ENCODE results near the gene SFT2D3. TPM values are rescaled to one million over a fixed set of nuclear protein-coding genes. Genes with fewer than 3 reads are reported as not detected.

SFT2D3 gene
- 11.2 and 11.4 TPM in 2 replicates for total RNA-seq (2014; rRNA removed; shearing (Covaris generic))

- peaks cover 43% of the 10 kb centered on the region for H3K36me3 ChIP-seq
- H3K27me3 ChIP-seq (replicated peaks): no peaks in the 10 kb centered on the region
- peak; percentile 89 to 92 for DNase-seq (ENCODE audit: low read depth in 1 of 2, low spot score in 2 of 2)
- H3K4me1 ChIP-seq (replicated peaks): peaks cover 35% of the 10 kb centered on the region
- peaks cover 5% of the 10 kb centered on the region; the same call in 1 of the 2 replicates for H3K9me3 ChIP-seq (replicated peaks)
- peak within 1 kb of the TSS; percentile 90 for H3K27ac ChIP-seq
- H3K4me3 ChIP-seq: peak within 1 kb of the TSS; percentile 97
These were observed at the start of gene SFT2D3 for GRCh38 chr2:127701193-127701650. Gene SFT2D3 (plus strand): TSS chr2:127701497. CDS start chr2:127701529, 32 bp downstream.

GRCh38 chr2:127651971-127652550 is 49.2 kb upstream of the SFT2D3 start:
- no peak overlapping the region for H3K27ac ChIP-seq
- peaks cover 19% of the 10 kb centered on the region for H3K4me1 ChIP-seq (replicated peaks)
- no peaks in the 10 kb centered on the region for H3K9me3 ChIP-seq (replicated peaks)
- H3K4me3 ChIP-seq: no peak overlapping the region
- no peaks in the 10 kb centered on the region for H3K27me3 ChIP-seq (replicated peaks)
- DNase-seq (ENCODE audit: low read depth in 1 of 2, low spot score in 2 of 2): no peak
- peaks cover 3% of the 10 kb centered on the region; the same call in 1 of the 2 replicates for H3K36me3 ChIP-seq

GRCh38 chr2:127652786-127653357 is 48.4 kb upstream of the SFT2D3 start:
- Histone ChIP-seq H3K27me3 (replicated peaks) (no peaks in the 10 kb centered on the region), H3K9me3 (replicated peaks) (no peaks in the 10 kb centered on the region), H3K27ac (no peak overlapping the region)

GRCh38 chr2:127653421-127654083 is 47.7 kb upstream of the SFT2D3 start:
- H3K36me3 ChIP-seq: peaks cover 5% of the 10 kb centered on the region; the same call in 1 of the 2 replicates
- no peak overlapping the region for H3K4me3 ChIP-seq
- no peaks in the 10 kb centered on the region for H3K9me3 ChIP-seq (replicated peaks)
- peaks cover 5% of the 10 kb centered on the region; the same call in 1 of the 2 replicates for H3K4me1 ChIP-seq (replicated peaks)
- DNase-seq (ENCODE audit: low read depth in 1 of 2, low spot score in 2 of 2): no peak
- no peak overlapping the region for H3K27ac ChIP-seq
- H3K27me3 ChIP-seq (replicated peaks): no peaks in the 10 kb centered on the region

More at GRCh38 chr2:127652786-127653357, 48.4 kb upstream of the SFT2D3 start:
- Histone ChIP-seq H3K36me3 (peaks cover 5% of the 10 kb centered on the region; the same call in 1 of the 2 replicates), H3K4me3 (no peak overlapping the region), H3K4me1 (replicated peaks) (peaks cover 12% of the 10 kb centered on the region)
- DNase-seq (ENCODE audit: low read depth in 1 of 2, low spot score in 2 of 2): no peak

- Histone ChIP-seq H3K4me1 (replicated peaks) (peaks cover 5% of the 10 kb centered on the region; the same call in 1 of the 2 replicates), H3K4me3 (no peak overlapping the region), H3K36me3 (peaks cover 5% of the 10 kb centered on the region; the same call in 1 of the 2 replicates), H3K27me3 (replicated peaks) (no peaks in the 10 kb centered on the region), H3K27ac (no peak overlapping the region), H3K9me3 (replicated peaks) (no peaks in the 10 kb centered on the region)
- DNase-seq (ENCODE audit: low read depth in 1 of 2, low spot score in 2 of 2): no peak
These were observed 47.0 kb upstream of the SFT2D3 start for GRCh38 chr2:127654084-127654837.

DNA sequence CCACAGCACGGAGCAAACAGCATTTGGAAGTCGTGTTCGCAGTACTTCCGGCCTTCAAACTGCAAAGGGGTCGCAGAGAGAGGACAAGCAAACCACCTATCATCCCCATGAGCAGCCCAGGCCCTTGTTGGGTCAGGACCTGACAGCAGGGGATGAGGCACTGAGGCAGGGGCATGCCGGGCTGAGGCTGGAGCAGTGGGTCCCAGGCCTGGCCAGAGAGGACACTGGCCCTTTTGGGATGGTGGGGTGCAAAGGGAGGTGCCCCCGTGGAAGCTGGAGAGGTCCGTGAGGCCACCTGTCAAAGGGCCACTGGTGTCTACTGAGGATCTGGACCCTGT is 46.5 kb upstream of the SFT2D3 start:
- Histone ChIP-seq H3K27me3 (replicated peaks) (no peaks in the 10 kb centered on the region), H3K4me3 (no peak overlapping the region), H3K9me3 (replicated peaks) (no peaks in the 10 kb centered on the region), H3K4me1 (replicated peaks) (no peaks in the 10 kb centered on the region), H3K36me3 (peaks cover 5% of the 10 kb centered on the region; the same call in 1 of the 2 replicates), H3K27ac (no peak overlapping the region)
- no peak for DNase-seq (ENCODE audit: low read depth in 1 of 2, low spot score in 2 of 2)

GRCh38 chr2:127655209-127656073 is 45.9 kb upstream of the SFT2D3 start:
- no peaks in the 10 kb centered on the region for H3K27me3 ChIP-seq (replicated peaks)
- peaks cover 5% of the 10 kb centered on the region; the same call in 1 of the 2 replicates for H3K36me3 ChIP-seq
- H3K4me3 ChIP-seq: no peak overlapping the region
- no peak overlapping the region for H3K27ac ChIP-seq
- no peak for DNase-seq (ENCODE audit: low read depth in 1 of 2, low spot score in 2 of 2)
- H3K9me3 ChIP-seq (replicated peaks): no peaks in the 10 kb centered on the region
- no peaks in the 10 kb centered on the region for H3K4me1 ChIP-seq (replicated peaks)

DNA sequence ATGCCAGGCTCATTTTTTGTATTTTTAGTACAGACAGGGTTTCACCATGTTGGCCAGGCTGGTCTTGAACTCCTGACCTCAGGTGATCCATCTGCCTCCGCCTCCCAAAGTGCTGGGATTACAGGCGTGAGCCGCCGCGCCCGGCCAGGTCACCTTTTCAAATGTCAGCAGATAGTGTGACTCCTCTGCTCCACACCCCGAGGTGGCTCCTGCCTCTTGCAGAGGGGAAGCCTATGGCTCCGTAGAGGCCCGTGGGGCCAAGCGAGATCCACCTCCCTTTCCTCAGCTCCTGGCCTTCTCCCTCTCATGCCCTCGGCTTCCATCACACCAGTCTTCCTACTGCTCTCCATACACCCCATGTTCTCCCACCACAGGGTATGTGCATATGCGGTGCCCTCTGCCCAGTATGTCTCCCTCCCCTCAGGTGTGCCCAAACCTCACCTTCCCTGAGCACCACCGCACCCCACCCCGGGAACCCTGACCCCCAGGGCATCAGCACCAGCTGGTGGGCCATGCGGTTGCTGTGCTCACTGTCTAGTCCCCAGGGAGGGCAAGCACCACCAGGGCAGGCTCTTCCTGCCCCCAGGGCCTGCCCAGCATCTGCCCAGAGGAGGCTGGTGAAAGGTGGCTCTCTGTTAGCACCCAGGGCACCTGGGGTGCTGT is 44.6 kb upstream of the SFT2D3 start:
- Histone ChIP-seq H3K27ac (no peak overlapping the region), H3K36me3 (peaks cover 5% of the 10 kb centered on the region; the same call in 1 of the 2 replicates), H3K4me1 (replicated peaks) (no peaks in the 10 kb centered on the region), H3K27me3 (replicated peaks) (no peaks in the 10 kb centered on the region), H3K9me3 (replicated peaks) (no peaks in the 10 kb centered on the region), H3K4me3 (no peak overlapping the region)
- no peak for DNase-seq (ENCODE audit: low read depth in 1 of 2, low spot score in 2 of 2)

GRCh38 chr2:127657232-127657595 is 44.1 kb upstream of the SFT2D3 start:
- H3K4me1 ChIP-seq (replicated peaks): no peaks in the 10 kb centered on the region
- H3K9me3 ChIP-seq (replicated peaks): no peaks in the 10 kb centered on the region
- no peak for DNase-seq (ENCODE audit: low read depth in 1 of 2, low spot score in 2 of 2)
- no peak overlapping the region for H3K4me3 ChIP-seq
- H3K36me3 ChIP-seq: peaks cover 5% of the 10 kb centered on the region; the same call in 1 of the 2 replicates
- no peaks in the 10 kb centered on the region for H3K27me3 ChIP-seq (replicated peaks)
- H3K27ac ChIP-seq: no peak overlapping the region

- no peak for DNase-seq (ENCODE audit: low read depth in 1 of 2, low spot score in 2 of 2)
- no peak overlapping the region for H3K27ac ChIP-seq
- no peaks in the 10 kb centered on the region for H3K27me3 ChIP-seq (replicated peaks)
- no peak overlapping the region for H3K4me3 ChIP-seq
- no peaks in the 10 kb centered on the region for H3K4me1 ChIP-seq (replicated peaks)
- no peaks in the 10 kb centered on the region for H3K9me3 ChIP-seq (replicated peaks)
- peaks cover 5% of the 10 kb centered on the region; the same call in 1 of the 2 replicates for H3K36me3 ChIP-seq
These were observed 43.2 kb upstream of the SFT2D3 start for GRCh38 chr2:127658146-127658545.

DNA sequence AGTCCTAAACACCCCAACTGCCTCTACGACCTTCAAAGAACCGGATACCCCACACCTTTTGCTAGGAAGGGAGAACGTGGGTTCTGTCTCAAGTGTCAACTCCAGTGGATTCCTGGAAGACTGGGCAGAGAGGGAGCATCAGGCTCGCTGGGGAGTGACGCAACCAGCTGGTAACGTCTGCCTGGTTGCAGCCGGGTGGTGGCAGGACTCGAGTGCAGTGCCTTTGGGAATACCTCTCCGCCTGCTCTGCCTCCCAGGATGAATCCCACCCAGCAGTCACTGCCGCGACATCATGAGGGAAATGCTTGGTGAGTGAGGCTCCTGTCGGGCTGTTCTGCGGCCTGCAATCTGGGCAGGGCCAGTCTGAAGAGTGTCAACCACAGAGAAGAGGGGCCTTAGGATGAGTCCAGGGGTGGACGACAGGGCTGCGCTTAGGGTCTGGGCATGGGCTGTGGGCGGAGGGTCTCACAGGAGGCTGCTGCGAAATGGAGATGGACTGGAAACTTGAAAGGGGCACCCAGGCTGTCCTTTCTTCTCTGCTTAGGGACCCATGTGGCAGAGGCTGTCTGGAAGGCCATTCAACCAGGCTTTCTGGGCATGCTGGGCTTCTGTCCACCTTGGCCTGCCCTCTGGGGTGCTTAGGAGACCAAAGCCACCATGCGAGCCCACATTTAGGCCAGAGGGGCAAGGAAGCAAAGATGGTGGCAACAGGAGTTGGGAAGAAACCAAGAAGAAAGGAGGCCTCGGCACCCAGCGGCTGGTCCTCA is 42.5 kb upstream of the SFT2D3 start:
- DNase-seq (ENCODE audit: low read depth in 1 of 2, low spot score in 2 of 2): no peak
- H3K36me3 ChIP-seq: peaks cover 5% of the 10 kb centered on the region; the same call in 1 of the 2 replicates
- H3K27ac ChIP-seq: no peak overlapping the region
- no peaks in the 10 kb centered on the region for H3K9me3 ChIP-seq (replicated peaks)
- H3K4me1 ChIP-seq (replicated peaks): no peaks in the 10 kb centered on the region
- H3K4me3 ChIP-seq: no peak overlapping the region
- H3K27me3 ChIP-seq (replicated peaks): no peaks in the 10 kb centered on the region
